ENCODE measurements around the gene RPS15.

Gene RPS15

GRCh38 chr19:1426736-1427135 lies 11.5 kb upstream of the RPS15 start:
- Histone ChIP-seq H3K9ac (ENCODE audit: insufficient read length) (no peak overlapping the region), H3K9me3 (ENCODE audit: low read depth, low read length) (no peaks in the 10 kb centered on the region), H3K27ac (peak overlapping the region; percentile 25; the same call in 1 of the 2 replicates), H3K4me3 (no peak overlapping the region), H3K36me3 (ENCODE audit: insufficient read depth, low read length) (peaks cover 85% of the 10 kb centered on the region)
- DNase-seq (ENCODE audit: low read depth, low spot score), result no peak
- no peak for TF ChIP-seq FOXP2 (optimal IDR thresholded peaks at IDR 0.05; ENCODE audit: control extremely low read depth, extremely low read length, insufficient read depth)
- no peak for TF ChIP-seq POLR2AphosphoS5 (IDR thresholded peaks at IDR 0.05; ENCODE audit: borderline replicate concordance, low read depth, low read length)
- TF ChIP-seq EZH2 (IDR thresholded peaks at IDR 0.05), result no peak

- no peak for DNase-seq (ENCODE audit: low read depth, low spot score)
- Histone ChIP-seq H3K9ac (ENCODE audit: insufficient read length) (no peak overlapping the region), H3K27ac (0 out of 2 replicates have a peak overlapping the region, but pooled peaks have one; percentile 36), H3K36me3 (ENCODE audit: insufficient read depth, low read length) (peaks cover 85% of the 10 kb centered on the region), H3K9me3 (ENCODE audit: low read depth, low read length) (no peaks in the 10 kb centered on the region), H3K4me3 (no peak overlapping the region)
- TF ChIP-seq POLR2AphosphoS5 (IDR thresholded peaks at IDR 0.05; ENCODE audit: borderline replicate concordance, low read depth, low read length), result no peak
- TF ChIP-seq EZH2 (IDR thresholded peaks at IDR 0.05), result no peak
- no peak for TF ChIP-seq FOXP2 (optimal IDR thresholded peaks at IDR 0.05; ENCODE audit: control extremely low read depth, extremely low read length, insufficient read depth)
Observed at GRCh38 chr19:1427221-1427920, 10.8 kb upstream of the RPS15 start.

GRCh38 chr19:1428738-1429391 lies 9.3 kb upstream of the RPS15 start:
- no peak overlapping the region for H3K9ac ChIP-seq (ENCODE audit: insufficient read length)

GRCh38 chr19:1429750-1430149 lies 8.4 kb upstream of the RPS15 start:
- peaks cover 84% of the 10 kb centered on the region for H3K36me3 ChIP-seq (ENCODE audit: insufficient read depth, low read length)
- H3K9ac ChIP-seq (ENCODE audit: insufficient read length), result no peak overlapping the region
- TF ChIP-seq EZH2 (IDR thresholded peaks at IDR 0.05) (no peak), POLR2AphosphoS5 (IDR thresholded peaks at IDR 0.05; ENCODE audit: borderline replicate concordance, low read depth, low read length) (no peak), FOXP2 (optimal IDR thresholded peaks at IDR 0.05; ENCODE audit: control extremely low read depth, extremely low read length, insufficient read depth) (no peak)
- no peak overlapping the region for H3K27ac ChIP-seq
- no peak overlapping the region for H3K4me3 ChIP-seq
- DNase-seq (ENCODE audit: low read depth, low spot score), result no peak
- no peaks in the 10 kb centered on the region for H3K9me3 ChIP-seq (ENCODE audit: low read depth, low read length)

More at GRCh38 chr19:1428738-1429391, 9.3 kb upstream of the RPS15 start:
- H3K36me3 ChIP-seq (ENCODE audit: insufficient read depth, low read length), result peaks cover 85% of the 10 kb centered on the region
- no peak for TF ChIP-seq EZH2 (IDR thresholded peaks at IDR 0.05)
- TF ChIP-seq FOXP2 (optimal IDR thresholded peaks at IDR 0.05; ENCODE audit: control extremely low read depth, extremely low read length, insufficient read depth), result no peak
- no peak for TF ChIP-seq POLR2AphosphoS5 (IDR thresholded peaks at IDR 0.05; ENCODE audit: borderline replicate concordance, low read depth, low read length)
- H3K9me3 ChIP-seq (ENCODE audit: low read depth, low read length), result no peaks in the 10 kb centered on the region
- no peak overlapping the region for H3K4me3 ChIP-seq
- no peak overlapping the region for H3K27ac ChIP-seq
- no peak for DNase-seq (ENCODE audit: low read depth, low spot score)

- H3K27ac ChIP-seq, result no peak overlapping the region
- peaks cover 80% of the 10 kb centered on the region for H3K36me3 ChIP-seq (ENCODE audit: insufficient read depth, low read length)
- TF ChIP-seq EZH2 (IDR thresholded peaks at IDR 0.05), result no peak
- no peak for TF ChIP-seq FOXP2 (optimal IDR thresholded peaks at IDR 0.05; ENCODE audit: control extremely low read depth, extremely low read length, insufficient read depth)
- TF ChIP-seq POLR2AphosphoS5 (IDR thresholded peaks at IDR 0.05; ENCODE audit: borderline replicate concordance, low read depth, low read length), result no peak
Observed at GRCh38 chr19:1430246-1430645, 8.0 kb upstream of the RPS15 start.

GRCh38 chr19:1431759-1432506 lies 6.3 kb upstream of the RPS15 start:
- H3K4me3 ChIP-seq, result no peak overlapping the region
- no peak for TF ChIP-seq FOXP2 (optimal IDR thresholded peaks at IDR 0.05; ENCODE audit: control extremely low read depth, extremely low read length, insufficient read depth)
- TF ChIP-seq POLR2AphosphoS5 (IDR thresholded peaks at IDR 0.05; ENCODE audit: borderline replicate concordance, low read depth, low read length), result no peak; the same call in 1 of the 2 replicates
- TF ChIP-seq EZH2 (IDR thresholded peaks at IDR 0.05), result no peak
- H3K9me3 ChIP-seq (ENCODE audit: low read depth, low read length), result no peaks in the 10 kb centered on the region
- no peak overlapping the region for H3K9ac ChIP-seq (ENCODE audit: insufficient read length)
- peaks cover 69% of the 10 kb centered on the region for H3K36me3 ChIP-seq (ENCODE audit: insufficient read depth, low read length)
- no peak overlapping the region for H3K27ac ChIP-seq
- DNase-seq (ENCODE audit: low read depth, low spot score), result no peak

More at GRCh38 chr19:1430246-1430645, 8.0 kb upstream of the RPS15 start:
- Histone ChIP-seq H3K9me3 (ENCODE audit: low read depth, low read length) (no peaks in the 10 kb centered on the region), H3K4me3 (no peak overlapping the region), H3K9ac (ENCODE audit: insufficient read length) (no peak overlapping the region)
- no peak for DNase-seq (ENCODE audit: low read depth, low spot score)

- Histone ChIP-seq H3K36me3 (ENCODE audit: insufficient read depth, low read length) (peaks cover 64% of the 10 kb centered on the region), H3K9ac (ENCODE audit: insufficient read length) (no peak overlapping the region), H3K9me3 (ENCODE audit: low read depth, low read length) (no peaks in the 10 kb centered on the region), H3K4me3 (no peak overlapping the region), H3K27ac (no peak overlapping the region)
- TF ChIP-seq POLR2AphosphoS5 (IDR thresholded peaks at IDR 0.05; ENCODE audit: borderline replicate concordance, low read depth, low read length), result no peak
- TF ChIP-seq FOXP2 (optimal IDR thresholded peaks at IDR 0.05; ENCODE audit: control extremely low read depth, extremely low read length, insufficient read depth), result no peak
- TF ChIP-seq EZH2 (IDR thresholded peaks at IDR 0.05), result no peak
- no peak for DNase-seq (ENCODE audit: low read depth, low spot score)
Observed at GRCh38 chr19:1432507-1432887, 5.7 kb upstream of the RPS15 start.

All from SK-N-MC (cell line).